Calu3 (cell line): ENCODE results near the gene TPRA1. TPM values are rescaled to one million over a fixed set of nuclear protein-coding genes. Genes with fewer than 3 reads are reported as not detected.

Source experiments
- BruUV-seq: library from RNA; stranded (reverse); fragments of 400-500 nt; replicated peaks from 2 replicates; lab custom pipeline; 2021; lab: Mats Ljungman, UMichigan
- CTCF ChIA-PET: fragments of 300-600 bp; sonication (Branson Sonifier 250); formaldehyde crosslinking; loops from one replicate; lab custom pipeline; 2022; ENCODE audit warnings: antibody characterized with exemption; lab: Charles Lee
- DNase-seq: peaks from one replicate; pipeline ENCODE4 v3.0.0; 2022
- H3K27ac Mint-ChIP-seq: one replicate; pipeline ENCODE4 v1.8.0; 2022; ENCODE audit warnings: mixed read lengths; ENCODE audit not compliant: unreplicated experiment
- H3K27me3 Mint-ChIP-seq: one replicate; pipeline ENCODE4 v1.8.0; 2022; ENCODE audit warnings: mixed read lengths; ENCODE audit not compliant: unreplicated experiment
- H3K36me3 Mint-ChIP-seq: one replicate; pipeline ENCODE4 v1.8.0; 2022; ENCODE audit warnings: mild to moderate bottlenecking, moderate library complexity, mixed read lengths; ENCODE audit not compliant: insufficient read depth, unreplicated experiment
- H3K4me1 Mint-ChIP-seq: one replicate; pipeline ENCODE4 v1.8.0; 2022; ENCODE audit warnings: mild to moderate bottlenecking, low read depth, mixed read lengths; ENCODE audit not compliant: unreplicated experiment
- H3K4me3 Mint-ChIP-seq: one replicate; pipeline ENCODE4 v1.8.0; 2022; ENCODE audit warnings: mild to moderate bottlenecking, low read depth, moderate library complexity, mixed read lengths; ENCODE audit not compliant: unreplicated experiment
- H3K9me3 Mint-ChIP-seq: one replicate; pipeline ENCODE4 v1.8.0; 2022; ENCODE audit warnings: low read depth, mixed read lengths; ENCODE audit not compliant: unreplicated experiment
- intact Hi-C: fragments of 100-400 bp; cut with micrococcal nuclease; formaldehyde crosslinking; loops from one replicate; pipeline ENCODE4 v1.10.0; 2022; ENCODE audit not compliant: unreplicated experiment
- total RNA-seq: library from RNA; stranded (reverse); gene quantifications from 2 replicates; pipeline ENCODE4 v1.2.3, GENCODE V29; 2022
- TF ChIP-seq, protein P1 (sequence below): fragments of 200-600 bp; IDR thresholded peaks from one replicate; pipeline ENCODE4 v1.8.0; 2022; ENCODE audit warnings: antibody characterized with exemption; ENCODE audit not compliant: unreplicated experiment

The TPRA1 gene
- total RNA-seq, 1 experiment from 2014 or later = 66.4 TPM

DNA sequence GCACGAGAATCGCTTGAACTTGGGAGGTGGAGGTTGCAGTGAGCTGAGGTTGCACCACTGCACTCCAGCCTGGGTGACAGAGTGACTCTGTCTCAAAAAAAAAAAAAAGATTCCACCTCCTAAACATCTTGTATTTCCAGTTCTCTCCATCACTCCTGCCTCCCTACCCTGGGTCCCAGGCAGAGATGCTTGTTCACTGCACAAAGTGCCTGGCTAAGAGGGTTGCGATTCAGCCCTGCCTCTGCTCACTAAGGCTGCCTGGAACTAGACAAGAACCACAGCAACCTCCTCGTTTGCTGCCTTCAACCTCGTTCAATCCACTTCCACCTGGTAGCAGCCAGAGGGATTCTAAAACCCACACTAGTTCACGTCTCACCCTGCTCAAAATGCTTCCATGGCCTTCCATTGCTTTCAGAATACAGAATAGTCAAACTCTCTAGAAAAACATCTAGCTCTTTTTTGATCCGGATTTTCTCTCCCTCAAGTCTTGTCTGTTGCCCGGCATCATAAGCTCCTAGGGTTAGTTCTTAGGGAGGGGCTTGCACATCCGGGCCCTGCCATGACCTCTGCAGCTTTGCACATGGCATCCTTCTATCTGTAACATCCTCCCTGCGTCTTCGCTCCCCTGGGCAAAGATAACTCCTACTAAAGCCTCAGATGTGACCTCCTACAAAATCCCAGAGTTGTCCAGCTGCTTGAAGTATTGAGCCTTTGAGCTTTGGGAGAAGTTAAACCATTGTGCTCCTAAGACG lies 6.7 kb upstream of the TPRA1 start:
- Mint-ChIP-seq H3K4me1 (peaks cover 28% of the 10 kb centered on the region), H3K36me3 (peaks cover 19% of the 10 kb centered on the region), H3K27ac (peak overlapping the region; percentile 27), H3K27me3 (no peaks in the 10 kb centered on the region), H3K4me3 (peak overlapping the region; percentile 78), H3K9me3 (no peaks in the 10 kb centered on the region)
- intact Hi-C loops = no loop called here
- TF ChIP-seq, protein P1, sequence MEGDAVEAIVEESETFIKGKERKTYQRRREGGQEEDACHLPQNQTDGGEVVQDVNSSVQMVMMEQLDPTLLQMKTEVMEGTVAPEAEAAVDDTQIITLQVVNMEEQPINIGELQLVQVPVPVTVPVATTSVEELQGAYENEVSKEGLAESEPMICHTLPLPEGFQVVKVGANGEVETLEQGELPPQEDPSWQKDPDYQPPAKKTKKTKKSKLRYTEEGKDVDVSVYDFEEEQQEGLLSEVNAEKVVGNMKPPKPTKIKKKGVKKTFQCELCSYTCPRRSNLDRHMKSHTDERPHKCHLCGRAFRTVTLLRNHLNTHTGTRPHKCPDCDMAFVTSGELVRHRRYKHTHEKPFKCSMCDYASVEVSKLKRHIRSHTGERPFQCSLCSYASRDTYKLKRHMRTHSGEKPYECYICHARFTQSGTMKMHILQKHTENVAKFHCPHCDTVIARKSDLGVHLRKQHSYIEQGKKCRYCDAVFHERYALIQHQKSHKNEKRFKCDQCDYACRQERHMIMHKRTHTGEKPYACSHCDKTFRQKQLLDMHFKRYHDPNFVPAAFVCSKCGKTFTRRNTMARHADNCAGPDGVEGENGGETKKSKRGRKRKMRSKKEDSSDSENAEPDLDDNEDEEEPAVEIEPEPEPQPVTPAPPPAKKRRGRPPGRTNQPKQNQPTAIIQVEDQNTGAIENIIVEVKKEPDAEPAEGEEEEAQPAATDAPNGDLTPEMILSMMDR = no peak
- CTCF ChIA-PET = interaction anchor here (0.7 to 2.2 kb wide), 10 partner anchors 9 to 1497 kb away, joined by 3 to 11 read pairs (median 4); no protein-coding TSS in a partner anchor
- BruUV-seq = TSS peak; percentile 59
- DNase-seq = no peak

DNA sequence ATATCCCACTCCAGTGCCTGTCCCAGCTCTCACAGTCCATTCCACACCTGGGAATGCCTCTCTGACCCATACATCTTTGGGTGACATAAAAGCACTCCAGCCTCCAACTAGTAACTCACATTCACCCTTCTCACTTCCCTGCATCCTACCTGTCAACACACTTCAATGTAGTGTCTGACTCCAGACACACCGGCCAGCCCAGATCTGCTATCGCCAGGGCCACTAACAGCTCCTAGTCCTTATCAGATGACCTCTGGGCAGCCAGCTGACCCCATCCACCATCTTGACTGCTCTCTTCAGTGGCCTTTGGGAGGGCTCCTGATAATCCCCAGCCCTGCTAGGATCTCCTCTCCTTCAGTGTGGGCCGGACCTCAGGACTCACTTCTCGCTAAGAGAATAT lies 4.8 kb upstream of the TPRA1 start:
- intact Hi-C loops = no loop called here
- H3K9me3 Mint-ChIP-seq = no peaks in the 10 kb centered on the region
- TF ChIP-seq, protein P1 = no peak
- DNase-seq = no peak
- H3K36me3 Mint-ChIP-seq = peaks cover 30% of the 10 kb centered on the region
- H3K4me3 Mint-ChIP-seq = no peak overlapping the region
- CTCF ChIA-PET = no interaction called here
- no TSS peak for BruUV-seq
- H3K4me1 Mint-ChIP-seq = peaks cover 39% of the 10 kb centered on the region
- no peaks in the 10 kb centered on the region for H3K27me3 Mint-ChIP-seq
- H3K27ac Mint-ChIP-seq = no peak overlapping the region

DNA sequence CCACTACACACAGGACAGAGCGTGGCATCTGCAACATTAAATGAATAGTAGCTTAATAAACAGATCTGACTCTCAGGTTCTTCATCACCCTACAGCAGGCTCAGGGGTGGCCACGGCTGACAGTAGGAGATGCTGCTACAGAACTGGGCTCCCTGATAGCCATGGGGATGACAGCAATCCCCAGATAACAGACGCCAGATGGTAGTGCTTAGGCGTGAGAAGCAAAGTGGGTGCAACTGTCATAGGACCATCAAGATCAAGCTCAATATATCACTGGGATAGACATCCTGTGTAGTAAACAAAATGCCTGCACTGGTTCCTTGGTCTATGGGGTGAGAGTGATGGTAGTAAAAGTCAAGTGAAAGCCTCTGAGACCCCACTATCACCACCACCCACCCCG lies 2.6 kb upstream of the TPRA1 start:
- Mint-ChIP-seq H3K27ac (no peak overlapping the region), H3K27me3 (no peaks in the 10 kb centered on the region), H3K9me3 (no peaks in the 10 kb centered on the region), H3K4me1 (peaks cover 39% of the 10 kb centered on the region), H3K36me3 (peaks cover 42% of the 10 kb centered on the region), H3K4me3 (no peak overlapping the region)
- intact Hi-C loops = no loop called here
- no TSS peak for BruUV-seq
- CTCF ChIA-PET = no interaction called here
- DNase-seq = no peak
- TF ChIP-seq, protein P1 = no peak

DNA sequence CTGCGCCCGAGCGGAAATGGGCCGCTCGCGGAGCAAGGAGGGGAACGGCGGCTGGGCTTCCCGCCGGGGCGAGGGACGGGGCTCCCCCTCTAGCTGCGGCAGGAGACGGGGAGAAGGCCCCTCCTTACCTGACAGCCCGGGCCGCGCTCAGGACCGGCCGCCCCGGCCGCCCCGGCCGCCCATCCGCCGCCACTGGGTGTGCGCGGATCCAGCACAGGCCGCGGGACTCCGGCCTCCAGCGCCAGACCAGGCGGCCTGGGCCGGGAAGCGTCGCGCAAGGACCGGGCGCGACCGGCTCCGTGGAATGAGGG lies 296 bp downstream of the TPRA1 start:
- Mint-ChIP-seq H3K27me3 (no peaks in the 10 kb centered on the region), H3K9me3 (no peaks in the 10 kb centered on the region), H3K4me3 (peak overlapping the region; percentile 72), H3K36me3 (peaks cover 45% of the 10 kb centered on the region), H3K27ac (peak overlapping the region; percentile 94), H3K4me1 (peaks cover 36% of the 10 kb centered on the region)
- CTCF ChIA-PET = interaction anchor here (0.6 to 1.7 kb wide), 5 partner anchors 9 to 104 kb away, joined by 3 to 13 read pairs (median 7); no protein-coding TSS in a partner anchor
- intact Hi-C loops = no loop called here
- TF ChIP-seq, protein P1 = no peak
- no peak for DNase-seq
- no TSS peak for BruUV-seq
